ENCODE data around the gene TOGARAM1. TPM values are rescaled to one million over a fixed set of nuclear protein-coding genes. Genes with fewer than 3 reads are reported as not detected.

Gene TOGARAM1
- total RNA-seq, 1 donor from 2014 or later, result 17.1 TPM

- no peak for DNase-seq (ENCODE audit: low spot score)
Observed at GRCh38 chr14:45084946-45085346, 123.0 kb downstream of the TOGARAM1 start.

DNA sequence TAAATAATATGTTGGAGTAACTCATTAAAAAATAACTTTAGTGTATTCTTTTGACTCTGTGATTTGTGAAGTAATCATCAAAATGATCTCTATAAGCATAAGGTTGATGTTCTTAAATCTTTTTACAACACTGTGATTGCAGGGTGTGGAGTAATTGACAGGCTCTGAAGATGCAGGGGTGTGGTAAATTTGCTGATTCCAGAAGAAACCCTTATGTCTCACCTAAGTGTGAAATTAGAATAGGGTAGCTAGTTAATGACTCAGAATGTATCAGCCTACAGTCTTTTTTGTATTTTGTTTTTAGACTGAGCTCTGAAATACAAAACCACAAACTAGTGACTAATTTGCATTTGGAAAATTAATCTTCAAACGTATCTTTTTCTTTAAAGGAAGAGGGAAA lies 127.8 kb downstream of the TOGARAM1 start:
- DNase-seq (ENCODE audit: low spot score), result no peak

- no peak for DNase-seq (ENCODE audit: low spot score)
Observed at GRCh38 chr14:45091710-45092109, 129.7 kb downstream of the TOGARAM1 start.

DNA sequence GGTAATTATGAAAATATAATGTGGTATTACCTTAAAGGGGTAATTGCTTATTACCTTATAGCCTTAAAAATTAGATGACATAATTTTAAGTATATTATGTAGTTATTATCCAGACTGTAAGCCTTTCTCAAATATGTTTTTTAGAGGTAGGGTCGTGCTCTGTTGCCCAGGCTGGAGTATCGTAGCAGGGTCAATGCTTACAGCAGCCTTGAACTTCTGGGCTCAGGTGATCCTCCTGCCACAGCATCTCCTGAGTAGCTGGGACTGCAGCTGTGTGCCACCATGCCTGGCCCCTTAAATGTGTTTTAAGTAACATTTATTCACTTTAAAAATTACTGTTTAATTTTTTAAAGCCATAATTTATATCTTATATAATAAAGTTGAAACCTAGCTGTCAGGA lies 132.3 kb downstream of the TOGARAM1 start:
- no peak for DNase-seq (ENCODE audit: low spot score)

DNA sequence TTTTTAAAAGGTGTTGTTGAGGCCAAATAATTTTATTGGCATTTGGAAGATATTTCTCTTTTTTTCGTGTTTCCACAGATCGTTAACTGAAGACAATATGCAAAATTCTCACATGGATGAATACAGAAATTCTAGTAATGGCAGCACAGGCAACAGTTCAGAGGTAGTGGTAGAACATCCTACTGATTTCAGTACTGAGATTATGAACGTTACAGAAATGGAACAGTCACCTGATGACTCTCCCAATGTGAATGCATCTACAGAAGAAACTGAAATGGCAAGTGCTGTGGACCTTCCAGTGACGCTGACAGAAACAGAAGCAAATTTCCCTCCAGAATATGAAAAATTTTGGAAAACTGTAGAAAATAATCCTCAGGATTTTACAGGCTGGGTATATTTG lies 133.2 kb downstream of the TOGARAM1 start:
- DNase-seq (ENCODE audit: low spot score), result no peak

DNA sequence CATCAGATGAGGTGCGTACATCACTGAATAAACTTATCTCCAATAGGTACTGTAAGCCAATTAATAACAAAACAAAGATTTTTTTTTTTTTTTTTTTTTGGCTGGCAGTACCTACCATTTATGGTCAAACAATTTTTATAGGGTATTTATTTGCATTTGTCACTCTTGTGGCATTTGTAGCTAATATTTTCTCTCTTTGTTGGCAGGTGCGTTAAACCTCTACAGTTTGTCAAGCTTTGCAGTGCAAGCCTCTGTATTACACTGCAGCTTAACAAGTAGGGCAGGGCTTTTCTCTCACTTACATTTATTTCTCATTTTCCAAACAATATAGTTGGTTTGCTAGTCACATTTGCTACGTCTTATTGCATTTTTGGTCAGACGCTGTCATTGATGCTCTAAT lies 134.2 kb downstream of the TOGARAM1 start:
- no peak for DNase-seq (ENCODE audit: low spot score)

GRCh38 chr14:45103806-45104205 lies 141.8 kb downstream of the TOGARAM1 start:
- no peak for DNase-seq (ENCODE audit: low spot score)

DNA sequence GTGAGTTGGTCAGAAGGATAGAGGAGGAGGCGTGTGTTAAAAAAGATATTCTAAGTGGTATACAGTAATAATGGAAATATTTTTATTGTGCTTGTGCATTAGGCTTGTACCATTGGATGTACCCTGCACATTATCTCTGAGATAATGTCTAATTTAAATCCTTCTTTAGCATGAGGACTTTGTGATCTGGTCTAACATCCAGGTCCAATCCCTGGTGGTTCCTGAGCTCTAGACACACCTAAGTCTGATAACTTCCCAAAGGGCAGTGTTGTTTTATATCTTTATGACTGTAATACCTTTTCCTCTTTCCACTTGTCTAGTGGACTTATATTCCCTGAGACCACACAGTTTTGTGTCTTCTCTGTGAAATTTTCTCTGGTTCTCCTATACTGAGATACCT lies 142.6 kb downstream of the TOGARAM1 start:
- DNase-seq (ENCODE audit: low spot score), result no peak

- no peak for DNase-seq (ENCODE audit: low spot score)
Observed at GRCh38 chr14:45112896-45113781, 151.1 kb downstream of the TOGARAM1 start.

DNA sequence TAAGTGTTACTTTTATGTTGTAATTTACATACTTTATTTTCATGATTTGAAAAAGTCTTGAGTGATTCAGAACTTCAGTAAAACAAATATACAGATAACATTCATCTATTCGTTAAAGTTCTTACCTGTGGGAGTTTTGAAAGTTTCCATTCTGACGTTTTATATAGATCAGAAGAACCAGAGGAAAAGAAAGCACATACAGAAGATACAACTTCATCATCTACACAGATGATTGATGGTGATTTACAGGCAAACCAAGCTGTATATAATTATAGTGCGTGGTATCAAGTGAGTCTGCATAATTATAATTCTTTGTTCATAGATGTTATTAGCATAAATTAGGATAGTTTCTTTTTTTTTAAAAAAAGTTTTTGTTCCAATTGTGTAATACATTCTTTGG lies 152.3 kb downstream of the TOGARAM1 start:
- DNase-seq (ENCODE audit: low spot score), result no peak

- no peak for DNase-seq (ENCODE audit: low spot score)
Observed at GRCh38 chr14:45118594-45118993, 156.6 kb downstream of the TOGARAM1 start.

DNA sequence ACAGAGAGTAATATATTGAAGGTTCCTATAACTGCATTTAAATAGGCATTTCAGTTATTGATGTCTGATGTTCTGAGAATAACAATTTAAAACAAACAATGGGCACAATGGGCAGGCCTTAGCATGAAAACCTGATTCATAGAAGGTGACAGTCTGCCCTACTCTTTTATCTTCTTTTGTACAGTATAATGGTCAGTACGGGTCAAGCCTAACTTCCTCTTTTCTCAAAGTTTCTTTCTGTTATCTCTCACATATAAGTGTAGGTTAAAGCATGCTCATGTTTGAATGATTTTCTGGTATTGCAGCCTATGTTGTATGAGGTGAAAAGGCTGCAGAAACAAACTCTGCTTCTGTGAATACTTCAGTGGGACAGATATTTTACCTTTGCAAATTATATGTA lies 158.1 kb downstream of the TOGARAM1 start:
- no peak for DNase-seq (ENCODE audit: low spot score)

DNA sequence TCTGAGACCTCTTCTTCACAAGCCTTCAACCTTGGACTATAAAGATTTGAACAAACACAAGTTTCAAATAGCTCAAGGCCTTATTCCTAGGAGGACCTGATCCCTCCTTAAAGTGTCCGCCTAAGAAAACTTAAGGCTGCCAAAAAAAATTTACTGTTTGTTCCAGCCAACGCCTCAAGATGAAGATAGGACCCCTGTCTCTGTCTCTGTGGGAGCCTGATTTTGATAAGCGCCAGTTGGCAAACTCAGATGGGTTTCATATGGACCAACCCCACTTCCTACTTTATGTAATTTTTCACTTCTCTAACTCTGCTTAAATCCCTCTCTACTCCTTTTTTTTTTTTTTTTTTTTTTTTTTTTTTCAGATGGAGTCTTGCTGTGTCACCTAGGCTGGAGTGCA lies 161.3 kb downstream of the TOGARAM1 start:
- no peak for DNase-seq (ENCODE audit: low spot score)

Other genes with a start within 250 kb of the TOGARAM1 start
- 14.8 TPM for gene KLHL28, start 243 bp upstream of the TOGARAM1 start, total RNA-seq
- 29.2 TPM for gene PRPF39, start 121.9 kb downstream of the TOGARAM1 start, total RNA-seq
- 39.0 TPM for gene FKBP3, start 172.3 kb downstream of the TOGARAM1 start, total RNA-seq
- 4.5 TPM for gene FANCM, start 173.7 kb downstream of the TOGARAM1 start, total RNA-seq